ENCODE measurements around the gene SCAP. TPM values are rescaled to one million over a fixed set of nuclear protein-coding genes. Genes with fewer than 3 reads are reported as not detected.
"Not testable (repeated sequence)": the region's sequence is repeated elsewhere in the genome, so short reads cannot be mapped to it uniquely, and the experiment has no call there.

The SCAP gene
- total RNA-seq, 2 experiments from 2014 or later, result 68.1 to 71.4 TPM

DNA sequence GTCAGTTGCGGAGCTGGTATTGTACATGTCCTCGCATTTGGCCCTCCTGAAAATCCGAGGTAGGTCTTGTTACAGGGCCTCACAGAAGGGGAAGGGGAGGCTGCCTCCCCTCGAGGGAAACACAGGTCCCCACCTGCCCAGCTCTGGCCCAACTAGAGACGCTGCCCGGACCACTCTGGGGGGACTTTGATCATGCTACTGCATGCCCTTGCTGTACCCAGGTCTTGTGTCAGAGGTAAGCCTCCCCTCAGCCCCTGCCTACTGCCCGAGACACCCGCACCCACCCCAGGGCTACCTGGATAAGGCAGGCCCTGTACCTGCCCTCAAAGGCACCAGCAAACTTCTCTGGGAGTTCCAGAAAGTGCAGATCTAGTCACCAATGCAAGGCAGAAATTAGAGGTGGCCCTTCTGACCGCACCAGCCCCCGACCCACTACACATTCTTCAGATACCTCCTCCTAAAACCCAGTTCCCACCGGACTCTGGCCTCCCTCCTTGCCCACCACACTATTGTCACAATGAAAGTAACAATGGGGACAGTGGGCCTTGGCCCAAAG, 981 bp upstream of the SCAP start:
- ChIA-PET POLR2A (no interaction called here), CTCF (interaction anchor here (0.6 to 5.3 kb wide), 8 partner anchors 11 to 526 kb away, joined by 3 to 51 read pairs (median 4); no protein-coding TSS in a partner anchor)
- no peak for DNase-seq
- H3K27me3 Mint-ChIP-seq, result no peaks in the 10 kb centered on the region
- H3K27ac Mint-ChIP-seq, result peak overlapping the region; percentile 88
- H3K9me3 Mint-ChIP-seq, result no peaks in the 10 kb centered on the region
- peaks cover 31% of the 10 kb centered on the region for H3K4me1 Mint-ChIP-seq
- peak overlapping the region; percentile 86 for H3K4me3 Mint-ChIP-seq
- peaks cover 4% of the 10 kb centered on the region for H3K36me3 Mint-ChIP-seq (ENCODE audit: low read depth)

- Mint-ChIP-seq H3K27ac (peak overlapping the region; percentile 88), H3K36me3 (ENCODE audit: low read depth) (peaks cover 4% of the 10 kb centered on the region), H3K4me3 (peak overlapping the region; percentile 86), H3K27me3 (no peaks in the 10 kb centered on the region), H3K9me3 (no peaks in the 10 kb centered on the region), H3K4me1 (peaks cover 31% of the 10 kb centered on the region)
- no peak for DNase-seq
- ChIA-PET POLR2A (no interaction called here), CTCF (interaction anchor here (0.6 to 5.3 kb wide), 8 partner anchors 11 to 526 kb away, joined by 3 to 51 read pairs (median 4); no protein-coding TSS in a partner anchor)
These were observed 537 bp upstream of the SCAP start for GRCh38 chr3:47476330-47476626.

DNA sequence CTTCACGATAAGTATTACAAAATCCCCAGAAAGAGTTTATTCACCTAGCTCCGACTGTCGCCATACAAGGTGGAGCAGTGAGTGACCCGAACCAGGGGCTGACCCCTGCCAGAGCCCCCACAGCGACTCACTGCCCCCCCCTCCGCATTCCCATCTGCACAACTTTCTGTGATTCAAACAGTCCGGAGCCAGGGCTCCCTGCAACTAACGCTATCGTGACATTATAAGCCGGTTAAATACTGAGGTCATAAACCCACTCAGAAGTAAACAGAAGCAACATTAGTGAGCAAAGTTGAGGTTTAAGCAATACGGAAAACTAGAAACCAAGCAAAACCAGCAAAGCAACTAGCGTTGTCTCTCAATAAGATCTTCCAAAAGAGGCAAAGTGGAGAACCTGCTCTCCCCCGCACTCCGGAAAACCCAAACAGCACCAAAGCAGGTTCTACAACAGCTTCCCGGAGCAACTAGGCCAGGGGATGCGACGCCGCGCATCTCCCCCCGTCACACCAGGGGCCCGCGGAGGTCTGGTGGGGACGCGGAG, 642 bp downstream of the SCAP start:
- Mint-ChIP-seq H3K4me3 (peak overlapping the region; percentile 86), H3K27me3 (no peaks in the 10 kb centered on the region), H3K27ac (peak overlapping the region; percentile 87), H3K9me3 (no peaks in the 10 kb centered on the region), H3K4me1 (peaks cover 31% of the 10 kb centered on the region), H3K36me3 (ENCODE audit: low read depth) (peaks cover 6% of the 10 kb centered on the region)
- ChIA-PET CTCF (interaction anchor here (0.7 to 5.3 kb wide), 7 partner anchors 11 to 73 kb away, joined by 3 to 51 read pairs (median 3); no protein-coding TSS in a partner anchor), POLR2A (interaction anchor here (0.6 to 0.8 kb wide), 3 partner anchors 54 to 305 kb away, joined by 3 to 4 read pairs (median 3); partner anchors contain the start of gene PTPN23)
- peak; percentile 34 for DNase-seq

DNA sequence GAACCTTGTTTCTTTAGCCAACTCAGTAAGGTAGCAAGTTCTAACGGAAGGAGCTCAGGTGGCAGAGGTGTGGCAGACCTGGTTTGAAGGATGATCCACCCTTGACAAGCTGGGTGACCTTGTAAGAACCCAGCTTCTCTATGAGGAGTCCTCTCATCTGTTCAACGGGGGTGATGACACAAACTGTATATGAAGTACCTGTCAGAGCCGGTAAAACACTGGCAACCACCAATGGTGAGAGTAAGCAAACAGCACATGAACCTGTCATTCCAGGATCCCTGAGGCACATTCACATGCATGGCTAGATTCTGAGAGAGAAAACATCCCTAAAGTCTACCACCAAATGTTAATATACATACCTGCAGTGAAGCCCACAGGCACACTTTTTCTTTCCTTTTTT, 2.4 kb downstream of the SCAP start:
- ChIA-PET CTCF (no interaction called here), POLR2A (no interaction called here)

GRCh38 chr3:47469616-47470015, 6.1 kb downstream of the SCAP start:
- Mint-ChIP-seq H3K9me3 (no peaks in the 10 kb centered on the region), H3K36me3 (ENCODE audit: low read depth) (peaks cover 30% of the 10 kb centered on the region), H3K4me1 (peaks cover 27% of the 10 kb centered on the region), H3K4me3 (no peak overlapping the region), H3K27ac (no peak overlapping the region), H3K27me3 (no peaks in the 10 kb centered on the region)
- POLR2A ChIA-PET, result no interaction called here
- CTCF ChIA-PET, result interaction anchor here (0.8 to 0.9 kb wide), 3 partner anchors 26 to 328 kb away, joined by 3 read pairs; no protein-coding TSS in a partner anchor
- DNase-seq, result no peak

More for the DNA sequence above, 2.4 kb downstream of the SCAP start:
- Mint-ChIP-seq H3K27ac (no peak overlapping the region), H3K27me3 (no peaks in the 10 kb centered on the region), H3K4me1 (peaks cover 31% of the 10 kb centered on the region), H3K36me3 (ENCODE audit: low read depth) (peaks cover 13% of the 10 kb centered on the region), H3K9me3 (no peaks in the 10 kb centered on the region), H3K4me3 (peak overlapping the region; percentile 43)
- DNase-seq, result no peak

DNA sequence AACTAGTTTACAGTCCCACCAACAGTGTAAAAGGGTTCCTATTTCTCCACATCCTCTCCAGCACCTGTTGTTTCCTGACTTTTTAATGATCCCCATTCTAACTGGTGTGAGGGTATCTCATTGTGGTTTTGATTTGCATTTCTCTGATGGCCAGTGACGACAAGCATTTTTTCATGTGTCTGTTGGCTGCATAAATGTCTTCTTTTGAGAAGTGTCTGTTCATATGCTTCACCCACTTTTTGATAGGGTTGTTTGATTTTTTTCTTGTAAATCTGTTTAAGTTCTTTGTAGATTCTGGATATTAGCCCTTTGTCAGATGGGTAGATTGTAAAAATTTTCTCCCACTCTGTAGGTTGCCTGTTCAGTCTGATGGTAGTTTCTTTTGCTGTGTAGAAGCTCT, 7.4 kb downstream of the SCAP start:
- CTCF ChIA-PET, POLR2A ChIA-PET, H3K27ac Mint-ChIP-seq, H3K27me3 Mint-ChIP-seq, H3K4me3 Mint-ChIP-seq, H3K9me3 Mint-ChIP-seq, DNase-seq: not testable (repeated sequence)
- peaks cover 20% of the 10 kb centered on the region for H3K4me1 Mint-ChIP-seq
- peaks cover 30% of the 10 kb centered on the region for H3K36me3 Mint-ChIP-seq (ENCODE audit: low read depth)

DNA sequence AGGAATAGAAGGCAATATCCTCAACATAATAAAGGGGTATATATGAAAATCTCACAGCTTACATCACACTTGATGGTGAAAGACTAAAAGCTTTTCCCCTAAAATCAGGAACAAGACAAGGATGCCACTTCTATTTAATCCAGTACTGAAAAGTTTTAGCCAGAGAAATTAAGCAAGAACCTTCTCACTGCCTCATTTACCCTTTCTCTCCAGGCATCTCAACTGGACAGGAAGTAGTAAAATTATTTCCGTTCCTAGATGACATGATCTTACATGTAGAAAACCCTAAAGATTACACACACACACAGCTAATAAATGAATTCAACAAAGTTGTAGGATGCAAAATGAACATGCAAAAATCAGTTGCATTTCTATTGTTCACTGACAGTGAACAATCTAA, 11.2 kb downstream of the SCAP start:
- H3K36me3 Mint-ChIP-seq (ENCODE audit: low read depth), result peaks cover 31% of the 10 kb centered on the region
- H3K4me3 Mint-ChIP-seq, result no peak overlapping the region
- H3K4me1 Mint-ChIP-seq, result peaks cover 20% of the 10 kb centered on the region
- CTCF ChIA-PET, result interaction anchor here (0.6 to 1.0 kb wide), 4 partner anchors 8 to 43 kb away, joined by 3 to 4 read pairs (median 4); no protein-coding TSS in a partner anchor
- POLR2A ChIA-PET, result no interaction called here
- no peak for DNase-seq
- no peaks in the 10 kb centered on the region for H3K27me3 Mint-ChIP-seq
- H3K9me3 Mint-ChIP-seq, result peaks cover under 1% of the 10 kb centered on the region
- no peak overlapping the region for H3K27ac Mint-ChIP-seq

- Mint-ChIP-seq H3K4me1 (peaks cover 14% of the 10 kb centered on the region), H3K36me3 (ENCODE audit: low read depth) (peaks cover 12% of the 10 kb centered on the region)
- H3K4me3 Mint-ChIP-seq, H3K27me3 Mint-ChIP-seq, H3K9me3 Mint-ChIP-seq, POLR2A ChIA-PET, H3K27ac Mint-ChIP-seq, DNase-seq: not testable (repeated sequence)
- CTCF ChIA-PET, result interaction anchor here (0.8 kb wide), 1 partner anchor 39 kb away, joined by 3 read pairs; no protein-coding TSS in a partner anchor
These were observed 16.1 kb downstream of the SCAP start for GRCh38 chr3:47459534-47460085.

GRCh38 chr3:47456984-47457383, 18.8 kb downstream of the SCAP start:
- Mint-ChIP-seq H3K4me3 (no peak overlapping the region), H3K4me1 (peaks cover 6% of the 10 kb centered on the region), H3K27ac (no peak overlapping the region), H3K36me3 (ENCODE audit: low read depth) (peaks cover 10% of the 10 kb centered on the region), H3K27me3 (no peaks in the 10 kb centered on the region), H3K9me3 (peaks cover 6% of the 10 kb centered on the region)
- CTCF ChIA-PET, result interaction anchor here (0.7 to 1.8 kb wide), 5 partner anchors 8 to 69 kb away, joined by 3 to 6 read pairs (median 4); no protein-coding TSS in a partner anchor
- POLR2A ChIA-PET, result no interaction called here
- DNase-seq, result no peak

GRCh38 chr3:47455806-47456452, 19.8 kb downstream of the SCAP start:
- H3K4me1 Mint-ChIP-seq, result peaks cover 7% of the 10 kb centered on the region
- H3K36me3 Mint-ChIP-seq (ENCODE audit: low read depth), result peaks cover 12% of the 10 kb centered on the region
- ChIA-PET POLR2A (no interaction called here), CTCF (no interaction called here)
- no peaks in the 10 kb centered on the region for H3K27me3 Mint-ChIP-seq
- no peak overlapping the region for H3K27ac Mint-ChIP-seq
- H3K4me3 Mint-ChIP-seq, result no peak overlapping the region
- peaks cover 6% of the 10 kb centered on the region for H3K9me3 Mint-ChIP-seq
- no peak for DNase-seq

- ChIA-PET CTCF (interaction anchor here (0.7 kb wide), 1 partner anchor 34 kb away, joined by 5 read pairs; no protein-coding TSS in a partner anchor), POLR2A (no interaction called here)
- H3K4me3 Mint-ChIP-seq, result no peak overlapping the region
- no peaks in the 10 kb centered on the region for H3K27me3 Mint-ChIP-seq
- H3K27ac Mint-ChIP-seq, result no peak overlapping the region
- peaks cover 11% of the 10 kb centered on the region for H3K36me3 Mint-ChIP-seq (ENCODE audit: low read depth)
- DNase-seq, result no peak
- peaks cover 6% of the 10 kb centered on the region for H3K9me3 Mint-ChIP-seq
- H3K4me1 Mint-ChIP-seq, result peaks cover 8% of the 10 kb centered on the region
These were observed 23.1 kb downstream of the SCAP start for GRCh38 chr3:47452453-47453215.

DNA sequence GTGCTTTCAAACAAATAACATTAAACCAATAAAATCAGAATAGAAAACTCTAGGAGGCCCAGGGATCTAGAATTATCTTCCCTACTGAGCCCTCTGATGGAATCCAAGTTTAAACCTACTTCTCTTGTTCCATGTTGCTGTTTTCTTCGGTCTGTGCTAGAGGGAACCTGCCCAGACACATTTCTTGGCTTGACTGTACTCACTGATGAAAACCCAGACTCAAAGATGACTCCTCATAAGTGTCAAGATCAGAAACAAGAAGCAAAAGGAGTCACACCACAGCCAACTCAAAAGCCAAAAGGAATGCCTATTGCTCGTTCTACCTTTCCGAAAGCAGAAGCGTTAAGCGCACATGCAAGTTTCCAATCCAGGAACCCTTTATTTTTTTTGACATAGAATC, 31.6 kb downstream of the SCAP start:
- no peak overlapping the region for H3K27ac Mint-ChIP-seq
- ChIA-PET POLR2A (no interaction called here), CTCF (interaction anchor here (1.0 kb wide), 1 partner anchor 25 kb away, joined by 3 read pairs; no protein-coding TSS in a partner anchor)
- no peaks in the 10 kb centered on the region for H3K27me3 Mint-ChIP-seq
- DNase-seq, result no peak
- H3K4me1 Mint-ChIP-seq, result peaks cover 8% of the 10 kb centered on the region
- H3K4me3 Mint-ChIP-seq, result no peak overlapping the region
- peaks cover 6% of the 10 kb centered on the region for H3K9me3 Mint-ChIP-seq
- H3K36me3 Mint-ChIP-seq (ENCODE audit: low read depth), result peaks cover 26% of the 10 kb centered on the region
